Uterus (tissue), 4 donors: ENCODE data around the gene PACSIN2. TPM values are rescaled to one million over a fixed set of nuclear protein-coding genes. Genes with fewer than 3 reads are reported as not detected.

Experiments
- DNase-seq, 2 donors: peaks; one replicate each; pipeline ENCODE4 v3.0.0-alpha.2; 2019 to 2020
- H3K27ac ChIP-seq, 2 donors: fragments of 200-600 bp; sonication (generic); 1 replicate in 1 of 2; 2 replicates in 1 of 2; pipeline ENCODE4 v1.5.1; 2016 to 2018
- H3K27me3 ChIP-seq, 2 donors: fragments of 200-600 bp; sonication (generic); one replicate each; pipeline ENCODE4 v1.5.1; 2018 to 2019; ENCODE audit warnings: control low read depth in 1 of 2
- H3K36me3 ChIP-seq, 2 donors: fragments of 200-600 bp; sonication (generic); one replicate each; pipeline ENCODE4 v1.5.1; 2019; ENCODE audit warnings: control low read depth in 1 of 2
- H3K4me1 ChIP-seq, 2 donors: fragments of 200-600 bp; sonication (generic); one replicate each; pipeline ENCODE4 v1.5.1; 2018 to 2019; ENCODE audit warnings: control low read depth in 1 of 2
- H3K4me3 ChIP-seq, 2 donors: fragments of 200-600 bp; sonication (generic); 1 replicate in 1 of 2; 2 replicates in 1 of 2; pipeline ENCODE4 v1.5.1; 2018 to 2019; ENCODE audit warnings: mild to moderate bottlenecking in 1 of 2
- H3K9me3 ChIP-seq, 2 donors: fragments of 200-600 bp; sonication (generic); one replicate each; pipeline ENCODE4 v1.5.1; 2019; ENCODE audit warnings: control low read depth in 1 of 2
- POLR2A ChIP-seq, 2 donors: fragments of 450-650 bp; IDR thresholded peaks; one replicate each; pipeline ENCODE4 v1.6.1; 2016; ENCODE audit warnings: antibody characterized with exemption in 2 of 2, mild to moderate bottlenecking in 1 of 2, moderate library complexity in 1 of 2
- intact Hi-C: fragments of 100-400 bp; cut with DNase I; formaldehyde crosslinking; loops from one replicate; pipeline ENCODE4 v1.15.1; 2023; ENCODE audit warnings: low total_unique reads
- total RNA-seq, 4 donors: library from RNA; depleted of rRNA in 3 of 4; stranded (reverse); fragments of >200 nt in 3 of 4; gene quantifications; one replicate each; pipeline versions ENCODE4 v1.1.0 to v1.2.4, GENCODE V29; 2014 to 2023
- TF ChIP-seq, protein P1 (sequence below), 4 experiments: fragments of 200-600 bp in 2 of 4; fragments of 450-650 bp in 2 of 4; sonication (generic) in 2 of 4; IDR thresholded peaks; one replicate each; pipeline ENCODE4 v1.5.1; 2016 to 2019; ENCODE audit warnings: antibody characterized with exemption in 4 of 4, mild to moderate bottlenecking in 2 of 4, moderate library complexity in 1 of 4
- donor health status: DM: yes; HTN: yes; CAD: no.

PACSIN2 gene
- total RNA-seq, 4 donors from 2014 or later: 34.4 to 66.1 (median 48.0) TPM

DNA sequence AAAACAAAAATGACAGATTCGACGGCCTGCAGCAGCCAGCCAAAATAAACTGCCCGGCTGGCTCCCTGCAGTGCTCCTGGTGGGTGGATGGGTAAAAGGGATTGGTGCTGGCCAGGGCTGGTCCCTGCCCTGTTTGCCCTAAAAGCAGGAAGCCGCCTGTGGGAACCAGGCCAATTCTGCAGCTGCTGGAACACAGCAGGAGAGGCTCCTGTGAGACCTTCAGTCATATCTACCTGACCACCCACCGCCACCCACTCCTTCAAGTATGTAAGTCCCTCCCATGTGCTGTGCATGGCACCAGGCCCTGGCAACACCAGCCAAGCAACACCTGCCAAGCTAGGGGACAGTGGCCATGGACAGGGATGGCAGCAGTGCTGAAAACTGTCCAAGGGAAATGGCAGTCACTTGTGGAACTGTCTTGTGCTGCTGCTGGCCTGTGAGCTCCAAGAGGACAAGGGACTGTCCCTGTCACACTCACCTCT is 109.2 kb downstream of the PACSIN2 start:
- Histone ChIP-seq H3K27ac (peak overlapping the region in 1 of 2 donors; percentile 47), H3K9me3 (no peaks in the 10 kb centered on the region), H3K4me3 (no peak overlapping the region), H3K4me1 (peaks cover 0 to 22% of the 10 kb centered on the region in 2 donors), H3K36me3 (no peaks in the 10 kb centered on the region), H3K27me3 (no peaks in the 10 kb centered on the region)
- no peak for TF ChIP-seq POLR2A (IDR thresholded peaks at IDR 0.05)
- TF ChIP-seq, protein P1, sequence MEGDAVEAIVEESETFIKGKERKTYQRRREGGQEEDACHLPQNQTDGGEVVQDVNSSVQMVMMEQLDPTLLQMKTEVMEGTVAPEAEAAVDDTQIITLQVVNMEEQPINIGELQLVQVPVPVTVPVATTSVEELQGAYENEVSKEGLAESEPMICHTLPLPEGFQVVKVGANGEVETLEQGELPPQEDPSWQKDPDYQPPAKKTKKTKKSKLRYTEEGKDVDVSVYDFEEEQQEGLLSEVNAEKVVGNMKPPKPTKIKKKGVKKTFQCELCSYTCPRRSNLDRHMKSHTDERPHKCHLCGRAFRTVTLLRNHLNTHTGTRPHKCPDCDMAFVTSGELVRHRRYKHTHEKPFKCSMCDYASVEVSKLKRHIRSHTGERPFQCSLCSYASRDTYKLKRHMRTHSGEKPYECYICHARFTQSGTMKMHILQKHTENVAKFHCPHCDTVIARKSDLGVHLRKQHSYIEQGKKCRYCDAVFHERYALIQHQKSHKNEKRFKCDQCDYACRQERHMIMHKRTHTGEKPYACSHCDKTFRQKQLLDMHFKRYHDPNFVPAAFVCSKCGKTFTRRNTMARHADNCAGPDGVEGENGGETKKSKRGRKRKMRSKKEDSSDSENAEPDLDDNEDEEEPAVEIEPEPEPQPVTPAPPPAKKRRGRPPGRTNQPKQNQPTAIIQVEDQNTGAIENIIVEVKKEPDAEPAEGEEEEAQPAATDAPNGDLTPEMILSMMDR (IDR thresholded peaks at IDR 0.05): no peak
- peak in 1 of 2 donors; percentile 28 for DNase-seq
- intact Hi-C loops: no loop called here

DNA sequence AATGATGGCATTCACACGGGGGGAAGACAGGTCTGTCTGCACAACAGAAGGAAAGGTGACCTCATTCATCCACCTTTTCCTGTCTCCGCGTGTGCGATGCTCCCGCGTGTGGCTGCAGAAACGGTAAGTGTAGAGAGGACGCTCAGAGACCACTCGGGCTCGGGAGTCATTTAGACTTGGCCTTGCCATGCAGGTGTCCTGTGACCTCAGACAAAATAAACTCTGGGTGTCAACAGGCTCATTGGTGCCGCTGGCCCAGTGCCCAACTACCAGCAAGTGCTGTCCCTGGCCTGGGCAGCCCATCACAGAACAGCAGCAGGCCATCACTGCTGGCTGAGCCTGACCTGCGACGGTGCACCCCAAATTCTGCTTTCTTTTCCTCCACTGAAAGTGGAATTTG is 109.7 kb downstream of the PACSIN2 start:
- TF ChIP-seq POLR2A (IDR thresholded peaks at IDR 0.05): no peak
- TF ChIP-seq, protein P1 (IDR thresholded peaks at IDR 0.05): no peak
- DNase-seq: peak in 1 of 2 donors; percentile 24
- no peaks in the 10 kb centered on the region for H3K27me3 ChIP-seq
- intact Hi-C loops: no loop called here
- peaks cover 0 to 22% of the 10 kb centered on the region in 2 donors for H3K4me1 ChIP-seq
- no peak overlapping the region for H3K27ac ChIP-seq
- no peaks in the 10 kb centered on the region for H3K9me3 ChIP-seq
- H3K36me3 ChIP-seq: no peaks in the 10 kb centered on the region
- no peak overlapping the region for H3K4me3 ChIP-seq

DNA sequence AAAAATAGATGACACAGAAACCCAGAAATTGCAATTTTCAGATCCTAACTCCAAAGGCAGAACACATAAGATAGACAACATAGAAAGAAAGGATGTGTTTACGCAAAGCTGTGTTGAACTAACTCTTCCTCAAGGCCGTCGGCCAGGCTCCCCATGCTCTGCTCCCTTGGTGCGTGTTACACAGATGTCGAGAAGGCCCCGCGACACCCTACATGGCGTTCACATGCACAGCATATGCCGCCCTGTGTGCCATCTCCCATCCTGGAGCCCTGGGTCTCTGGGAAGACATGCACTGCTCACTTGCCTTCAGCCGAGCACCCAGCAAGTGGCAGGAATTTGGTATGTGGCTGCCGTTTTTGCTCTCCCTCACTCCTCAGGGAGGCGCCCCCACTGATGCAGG is 110.9 kb downstream of the PACSIN2 start:
- Histone ChIP-seq H3K4me3 (no peak overlapping the region), H3K36me3 (no peaks in the 10 kb centered on the region), H3K27me3 (no peaks in the 10 kb centered on the region), H3K4me1 (peaks cover 0 to 22% of the 10 kb centered on the region in 2 donors), H3K9me3 (no peaks in the 10 kb centered on the region), H3K27ac (no peak overlapping the region)
- intact Hi-C loops: no loop called here
- DNase-seq: no peak
- TF ChIP-seq, protein P1 (IDR thresholded peaks at IDR 0.05): no peak
- no peak for TF ChIP-seq POLR2A (IDR thresholded peaks at IDR 0.05)

DNA sequence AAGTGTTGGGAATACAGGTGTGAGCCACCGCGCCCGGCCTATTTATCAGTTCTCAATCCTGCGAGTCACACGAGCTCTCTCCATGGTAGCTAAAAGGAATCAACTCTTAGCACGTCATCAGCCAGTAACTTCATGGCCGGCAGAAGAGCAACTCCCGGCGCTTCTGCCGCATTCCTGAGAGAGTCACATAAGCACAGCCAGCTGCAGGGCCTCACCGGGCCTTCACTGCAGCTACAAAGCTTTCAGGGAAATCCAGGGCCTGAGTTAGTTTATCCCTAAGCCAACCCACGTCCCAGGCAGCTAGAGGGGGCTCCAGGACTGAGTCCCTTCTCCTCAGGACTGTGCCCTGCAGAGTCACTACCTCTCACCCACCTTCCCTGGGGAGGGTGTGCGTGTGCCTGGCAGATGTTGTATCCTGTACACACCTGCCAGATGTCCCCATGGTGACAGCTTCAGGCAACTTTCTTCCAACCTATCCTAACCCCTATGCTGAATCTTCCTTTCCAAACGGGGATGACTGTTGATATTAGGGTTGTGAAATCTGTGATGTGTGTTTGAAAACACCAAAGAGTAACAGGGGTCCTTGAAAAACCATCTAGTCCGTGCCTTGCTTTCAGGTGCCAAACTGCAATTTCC is 112.0 kb downstream of the PACSIN2 start:
- peaks cover 0 to 14% of the 10 kb centered on the region in 2 donors for H3K4me1 ChIP-seq
- no peak overlapping the region for H3K27ac ChIP-seq
- intact Hi-C loops: no loop called here

More for the DNA sequence above, 112.0 kb downstream of the PACSIN2 start:
- TF ChIP-seq, protein P1 (IDR thresholded peaks at IDR 0.05): no peak
- TF ChIP-seq POLR2A (IDR thresholded peaks at IDR 0.05): no peak
- H3K9me3 ChIP-seq: no peaks in the 10 kb centered on the region
- H3K4me3 ChIP-seq: no peak overlapping the region
- H3K27me3 ChIP-seq: no peaks in the 10 kb centered on the region
- peak in 1 of 2 donors; percentile 31 for DNase-seq
- H3K36me3 ChIP-seq: no peaks in the 10 kb centered on the region
